SK-N-MC (cell line): Measurements from ENCODE around the gene MAGIX.

ENCODE experiments used
- EZH2 ChIP-seq: fragments of 200-600 bp; sonication (generic); IDR thresholded peaks from one replicate; pipeline ENCODE4 v1.6.1; 2017; ENCODE audit warnings: antibody characterized with exemption
- POLR2AphosphoS5 ChIP-seq: IDR thresholded peaks from 2 replicates; pipeline ENCODE4 v1.6.1; 2012; ENCODE audit warnings: mild to moderate bottlenecking, low read depth, low read length, borderline replicate concordance

GRCh38 chrX:49211074-49211473 lies 48.5 kb downstream of the MAGIX start:
- TF ChIP-seq POLR2AphosphoS5, result no peak
- no peak for TF ChIP-seq EZH2
